Mesendoderm (in vitro differentiated cells): Measurements from ENCODE around the gene PLXNB1.
A peak's percentile ranks its signal among the peaks of the same experiment; 100 is the strongest.

Source experiments
- DNase-seq: peaks from one replicate; pipeline ENCODE4 v3.0.0; 2013
- H2AK5ac ChIP-seq: 2 replicates; pipeline ENCODE4 v1.6.1; 2013; ENCODE audit warnings: low read length, inconsistent platforms
- H2BK120ac ChIP-seq: 2 replicates; pipeline ENCODE4 v1.6.1; 2013; ENCODE audit warnings: low read depth, mild to moderate bottlenecking, low read length, moderate library complexity, mixed read lengths
- H2BK15ac ChIP-seq: replicated peaks from 2 replicates; pipeline ENCODE4 v1.6.1; 2013; ENCODE audit warnings: low read depth, mild to moderate bottlenecking, moderate library complexity
- H2BK5ac ChIP-seq: 2 replicates; pipeline ENCODE4 v1.6.1; 2013; ENCODE audit warnings: low read length, inconsistent platforms
- H3K18ac ChIP-seq: 2 replicates; pipeline ENCODE4 v1.6.1; 2013; ENCODE audit warnings: mild to moderate bottlenecking, low read length, mixed read lengths
- H3K23ac ChIP-seq: one replicate; pipeline ENCODE4 v1.6.1; 2013; ENCODE audit warnings: low read length
- H3K27ac ChIP-seq: 2 replicates; pipeline ENCODE4 v1.5.1; 2013; ENCODE audit warnings: low read depth, mild to moderate bottlenecking, inconsistent platforms, low read length, moderate library complexity
- H3K27me3 ChIP-seq: 2 replicates; pipeline ENCODE4 v1.6.1; 2013; ENCODE audit warnings: low read length, control low read depth, mild to moderate bottlenecking, inconsistent platforms; ENCODE audit not compliant: insufficient read depth, poor library complexity
- H3K36me3 ChIP-seq: 2 replicates; pipeline ENCODE4 v1.6.1; 2013; ENCODE audit warnings: low read length, inconsistent platforms; ENCODE audit not compliant: control insufficient read depth, insufficient read depth
- H3K4ac ChIP-seq: one replicate; pipeline ENCODE4 v1.6.1; 2013; ENCODE audit warnings: low read depth, mild to moderate bottlenecking, low read length, moderate library complexity
- H3K4me1 ChIP-seq: 2 replicates; pipeline ENCODE4 v1.6.1; 2013; ENCODE audit warnings: low read depth, low read length, inconsistent platforms; ENCODE audit not compliant: control insufficient read depth
- H3K4me2 ChIP-seq: 2 replicates; pipeline ENCODE4 v1.6.1; 2013; ENCODE audit warnings: low read length
- H3K4me3 ChIP-seq: 2 replicates; pipeline ENCODE4 v1.5.1; 2013; ENCODE audit warnings: mild to moderate bottlenecking, low read length
- H3K56ac ChIP-seq: one replicate; pipeline ENCODE4 v1.6.1; 2013; ENCODE audit warnings: low read length
- H3K79me1 ChIP-seq: 2 replicates; pipeline ENCODE4 v1.6.1; 2013; ENCODE audit warnings: low read length, inconsistent platforms
- H3K79me2 ChIP-seq: 2 replicates; pipeline ENCODE4 v1.6.1; 2013; ENCODE audit warnings: mild to moderate bottlenecking, low read length; ENCODE audit not compliant: control insufficient read depth, insufficient read depth
- H3K9ac ChIP-seq: 2 replicates; pipeline ENCODE4 v1.6.1; 2013; ENCODE audit warnings: low read length, inconsistent platforms
- H4K5ac ChIP-seq: one replicate; pipeline ENCODE4 v1.6.1; 2013; ENCODE audit warnings: low read length
- H4K8ac ChIP-seq: one replicate; pipeline ENCODE4 v1.6.1; 2013; ENCODE audit warnings: low read depth, mild to moderate bottlenecking, control low read depth, low read length, moderate library complexity
- WGBS: extraction: QIAGEN DNeasy Blood & Tissue Kit; methylation state at CpG from one replicate; pipeline ENCODE4 v1.1.7; 2013; ENCODE audit warnings: low lambda C conversion rate, missing lambda C conversion rate; ENCODE audit not compliant: insufficient coverage; ENCODE audit errors: extremely low coverage; 5-methylcytosine and 5-hydroxymethylcytosine counted together

Gene PLXNB1

DNA sequence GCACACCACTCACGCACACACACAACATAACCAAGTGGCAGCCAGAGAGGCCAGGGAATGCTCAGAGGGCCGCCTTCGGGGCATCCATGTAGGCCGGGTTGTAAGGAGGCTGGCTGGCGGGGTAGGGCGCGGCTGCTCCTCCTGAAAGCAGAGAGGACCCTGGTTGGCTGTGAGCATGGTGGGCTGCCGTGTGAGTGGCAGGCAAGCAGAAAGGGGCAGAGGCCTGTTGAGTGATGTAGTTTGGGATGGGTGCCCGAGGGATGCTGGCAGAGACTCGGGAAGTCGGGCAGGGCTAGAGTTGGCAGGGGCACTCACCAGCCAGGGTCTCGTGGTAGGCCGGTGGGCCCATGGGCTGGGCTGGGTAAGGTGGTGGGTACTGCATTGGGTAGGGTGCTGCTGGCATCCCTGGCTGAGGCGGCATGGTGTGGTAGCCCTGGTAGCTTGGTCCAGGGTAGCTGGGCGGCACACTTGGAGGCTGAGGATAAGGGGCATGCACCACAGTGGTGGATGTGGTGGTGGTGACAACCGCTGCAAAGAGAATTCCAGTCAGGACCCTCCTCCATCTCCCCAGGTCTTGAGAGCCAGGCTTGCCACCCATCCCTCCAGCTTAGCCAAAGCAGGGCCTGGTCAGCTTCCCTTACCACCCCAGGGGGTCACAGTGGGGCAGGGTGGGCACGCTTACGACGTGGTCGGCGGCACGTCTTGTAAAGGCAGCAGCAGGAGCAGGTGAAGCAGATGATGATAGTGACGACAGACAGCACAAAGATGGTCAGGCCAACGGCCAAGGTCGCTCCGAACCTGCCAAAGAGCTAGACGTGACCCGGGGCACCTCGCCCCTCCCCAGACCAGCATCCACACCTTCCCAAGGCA lies 39.4 kb upstream of the PLXNB1 start:
- no peak overlapping the region for H3K4me2 ChIP-seq
- no peak overlapping the region for H2AK5ac ChIP-seq
- no peak overlapping the region for H3K56ac ChIP-seq
- no peak overlapping the region for H3K18ac ChIP-seq
- no peak overlapping the region for H3K27ac ChIP-seq
- no peak overlapping the region for H2BK5ac ChIP-seq
- H3K4me1 ChIP-seq: peaks cover 5% of the 10 kb centered on the region
- no peak overlapping the region for H3K4me3 ChIP-seq
- H3K79me1 ChIP-seq: peaks cover 11% of the 10 kb centered on the region
- no peak overlapping the region for H4K5ac ChIP-seq
- no peak overlapping the region for H4K8ac ChIP-seq
- no peak overlapping the region for H3K4ac ChIP-seq
- H3K23ac ChIP-seq: no peak overlapping the region
- no peak overlapping the region for H2BK120ac ChIP-seq
- no CpG with 5 or more reads among the region's 29 CpGs for WGBS
- H3K9ac ChIP-seq: no peak overlapping the region
- H3K79me2 ChIP-seq: peaks cover 1% of the 10 kb centered on the region
- no peaks in the 10 kb centered on the region for H3K27me3 ChIP-seq
- no peak overlapping the region for H2BK15ac ChIP-seq
- no peak for DNase-seq
- H3K36me3 ChIP-seq: no peaks in the 10 kb centered on the region

DNA sequence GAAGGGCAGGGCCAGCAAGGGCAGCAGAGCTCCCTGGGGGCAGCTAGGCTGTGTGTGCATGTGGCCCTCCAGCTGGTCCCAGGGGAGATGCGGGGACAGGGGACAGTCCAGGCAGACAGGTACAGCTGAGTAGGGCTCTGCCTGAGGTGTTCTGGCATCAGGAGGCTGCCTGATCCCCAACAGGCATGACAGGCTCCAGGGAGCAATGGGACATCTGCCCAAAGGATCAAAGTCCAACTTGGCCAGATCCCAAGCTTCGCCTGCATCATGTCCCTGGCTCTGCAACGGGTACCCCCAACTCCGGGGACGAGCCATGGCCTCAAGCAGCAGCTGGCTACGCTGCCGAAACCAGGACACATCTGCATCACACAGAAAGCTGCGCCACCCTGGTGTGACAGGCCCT lies 38.4 kb upstream of the PLXNB1 start:
- Histone ChIP-seq H3K79me1 (peaks cover 11% of the 10 kb centered on the region), H2BK120ac (no peak overlapping the region), H3K4me1 (peaks cover 4% of the 10 kb centered on the region)

DNA sequence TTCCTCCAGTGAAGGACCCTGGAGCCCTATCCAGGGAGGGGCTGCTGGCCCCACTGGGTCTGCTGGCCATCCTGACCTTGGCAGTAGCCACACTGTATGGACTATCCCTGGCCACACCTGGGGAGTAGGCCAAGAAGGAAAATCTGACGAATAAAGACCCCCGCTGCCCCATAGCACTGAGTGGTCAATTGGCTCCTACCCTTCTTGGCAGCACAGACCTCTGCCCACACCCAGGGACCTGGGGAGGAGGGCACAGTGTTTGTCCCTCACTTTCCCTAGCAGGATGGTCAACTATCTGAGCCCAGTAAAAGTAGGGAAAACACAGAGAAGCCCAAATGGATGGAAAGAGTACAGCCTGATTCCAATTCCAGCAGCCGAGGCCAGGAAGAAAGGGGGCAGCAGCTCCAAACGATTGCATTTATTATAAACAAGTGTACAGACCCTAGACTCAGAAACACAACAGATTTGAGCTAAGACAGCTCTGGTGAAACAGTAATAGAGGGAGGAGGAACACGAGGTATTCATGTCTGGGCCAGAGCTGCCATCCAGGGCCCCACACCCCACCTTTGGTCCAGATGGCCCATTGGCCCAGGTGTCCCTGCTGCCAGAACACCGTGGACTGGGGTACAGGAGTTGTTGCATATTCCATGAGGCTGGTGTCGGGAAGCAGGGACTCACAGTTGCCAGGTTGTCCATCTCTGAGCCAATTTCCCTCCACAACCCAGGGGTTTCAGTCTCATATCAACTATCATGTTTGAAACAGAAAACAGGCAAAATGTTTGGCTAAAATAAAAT lies 37.8 kb upstream of the PLXNB1 start:
- Histone ChIP-seq H2BK120ac (no peak overlapping the region), H3K23ac (no peak overlapping the region), H4K5ac (no peak overlapping the region), H2AK5ac (no peak overlapping the region), H3K18ac (no peak overlapping the region), H3K27me3 (no peaks in the 10 kb centered on the region), H3K9ac (no peak overlapping the region), H3K56ac (no peak overlapping the region), H3K4ac (no peak overlapping the region), H4K8ac (no peak overlapping the region), H3K4me2 (no peak overlapping the region), H2BK5ac (no peak overlapping the region), H3K36me3 (no peaks in the 10 kb centered on the region), H3K27ac (no peak overlapping the region), H3K79me1 (peaks cover 11% of the 10 kb centered on the region), H3K4me1 (peaks cover 2% of the 10 kb centered on the region), H2BK15ac (no peak overlapping the region), H3K4me3 (no peak overlapping the region), H3K79me2 (peaks cover 1% of the 10 kb centered on the region)
- DNase-seq: no peak
- WGBS: no CpG with 5 or more reads among the region's 7 CpGs

More for the DNA sequence above, 38.4 kb upstream of the PLXNB1 start:
- Histone ChIP-seq H3K23ac (no peak overlapping the region), H3K27ac (no peak overlapping the region), H4K5ac (no peak overlapping the region), H2BK5ac (no peak overlapping the region), H3K4me2 (no peak overlapping the region), H3K79me2 (peaks cover 1% of the 10 kb centered on the region), H4K8ac (no peak overlapping the region), H3K4ac (no peak overlapping the region), H2BK15ac (no peak overlapping the region), H3K9ac (no peak overlapping the region), H3K36me3 (no peaks in the 10 kb centered on the region), H2AK5ac (no peak overlapping the region), H3K56ac (no peak overlapping the region), H3K4me3 (no peak overlapping the region), H3K27me3 (no peaks in the 10 kb centered on the region), H3K18ac (no peak overlapping the region)
- DNase-seq: no peak
- no CpG with 5 or more reads among the region's 8 CpGs for whole genome bisulfite sequencing

DNA sequence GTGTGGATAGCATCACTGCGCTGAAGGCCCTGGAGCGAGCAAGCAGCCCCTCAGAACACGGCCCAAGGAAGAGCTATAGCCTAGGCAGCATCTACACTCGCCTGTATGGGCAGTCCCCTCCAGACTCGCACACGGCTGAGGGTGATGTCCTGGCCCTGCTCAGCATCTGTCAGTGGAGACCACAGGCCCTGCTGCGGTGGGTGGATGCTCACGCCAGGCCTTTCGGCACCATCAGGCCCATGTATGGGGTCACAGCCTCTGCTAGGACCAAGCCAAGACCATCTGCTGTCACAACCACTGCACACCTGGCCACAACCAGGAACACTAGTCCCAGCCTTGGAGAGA lies 37.2 kb upstream of the PLXNB1 start:
- DNase-seq: no peak
- H2BK120ac ChIP-seq: no peak overlapping the region
- no peak overlapping the region for H3K9ac ChIP-seq
- no peak overlapping the region for H2AK5ac ChIP-seq
- peaks cover 1% of the 10 kb centered on the region for H3K79me2 ChIP-seq
- peak overlapping the region; percentile 1 for H3K56ac ChIP-seq
- no peaks in the 10 kb centered on the region for H3K36me3 ChIP-seq
- H3K4ac ChIP-seq: no peak overlapping the region
- H3K27ac ChIP-seq: no peak overlapping the region
- no peak overlapping the region for H3K23ac ChIP-seq
- H4K5ac ChIP-seq: no peak overlapping the region
- no peak overlapping the region for H4K8ac ChIP-seq
- no peak overlapping the region for H2BK15ac ChIP-seq
- no peak overlapping the region for H3K4me3 ChIP-seq
- WGBS: no CpG with 5 or more reads among the region's 9 CpGs
- peaks cover 11% of the 10 kb centered on the region for H3K79me1 ChIP-seq
- no peak overlapping the region for H3K4me2 ChIP-seq
- no peaks in the 10 kb centered on the region for H3K27me3 ChIP-seq
- H2BK5ac ChIP-seq: no peak overlapping the region
- H3K4me1 ChIP-seq: peaks cover 2% of the 10 kb centered on the region
- no peak overlapping the region for H3K18ac ChIP-seq

DNA sequence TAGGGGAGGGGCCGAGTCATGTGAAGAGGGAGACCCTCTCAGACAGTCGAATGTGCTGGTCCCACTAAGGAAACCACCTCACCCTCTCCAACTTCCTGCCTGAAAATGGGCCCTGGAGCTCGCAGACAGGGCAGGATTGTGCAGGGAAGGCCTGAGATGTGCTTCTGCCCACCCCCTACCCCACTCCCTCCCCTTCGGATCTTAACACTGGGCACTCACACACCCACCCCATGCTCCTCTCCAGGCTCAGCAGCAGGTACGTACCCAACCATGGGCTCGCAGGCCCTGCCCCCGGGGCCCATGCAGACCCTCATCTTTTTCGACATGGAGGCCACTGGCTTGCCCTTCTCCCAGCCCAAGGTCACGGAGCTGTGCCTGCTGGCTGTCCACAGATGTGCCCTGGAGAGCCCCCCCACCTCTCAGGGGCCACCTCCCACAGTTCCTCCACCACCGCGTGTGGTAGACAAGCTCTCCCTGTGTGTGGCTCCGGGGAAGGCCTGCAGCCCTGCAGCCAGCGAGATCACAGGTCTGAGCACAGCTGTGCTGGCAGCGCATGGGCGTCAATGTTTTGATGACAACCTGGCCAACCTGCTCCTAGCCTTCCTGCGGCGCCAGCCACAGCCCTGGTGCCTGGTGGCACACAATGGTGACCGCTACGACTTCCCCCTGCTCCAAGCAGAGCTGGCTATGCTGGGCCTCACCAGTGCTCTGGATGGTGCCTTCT lies 36.7 kb upstream of the PLXNB1 start:
- no peaks in the 10 kb centered on the region for H3K36me3 ChIP-seq
- no peak overlapping the region for H3K4me3 ChIP-seq
- no CpG with 5 or more reads among the region's 19 CpGs for WGBS
- H3K27ac ChIP-seq: peak overlapping the region; percentile 90
- peak overlapping the region; percentile 76 for H3K18ac ChIP-seq
- no peak overlapping the region for H2BK120ac ChIP-seq
- no peak for DNase-seq
- H3K27me3 ChIP-seq: no peaks in the 10 kb centered on the region
- H3K9ac ChIP-seq: peak overlapping the region; percentile 60
- H3K4ac ChIP-seq: no peak overlapping the region
- H2BK5ac ChIP-seq: peak overlapping the region; percentile 88
- H4K8ac ChIP-seq: no peak overlapping the region
- H3K79me1 ChIP-seq: peaks cover 11% of the 10 kb centered on the region
- no peak overlapping the region for H3K4me2 ChIP-seq
- H3K79me2 ChIP-seq: peaks cover 1% of the 10 kb centered on the region
- H2BK15ac ChIP-seq: no peak overlapping the region
- H3K23ac ChIP-seq: peak overlapping the region; percentile 29
- H3K4me1 ChIP-seq: peaks cover 2% of the 10 kb centered on the region
- no peak overlapping the region for H2AK5ac ChIP-seq
- peak overlapping the region; percentile 83 for H3K56ac ChIP-seq
- H4K5ac ChIP-seq: no peak overlapping the region
